Thoracic aorta endothelial cell (primary cell): ENCODE results near the gene ACTL8. TPM values are rescaled to one million over a fixed set of nuclear protein-coding genes. Genes with fewer than 3 reads are reported as not detected.

Experiments used
- total RNA-seq: library from RNA; depleted of rRNA; stranded (reverse); fragments of >200 nt; gene quantifications from 2 replicates; pipeline ENCODE4 v1.2.3, GENCODE V29; 2012

Gene ACTL8
- total RNA-seq: not detected in 2 replicates

DNA sequence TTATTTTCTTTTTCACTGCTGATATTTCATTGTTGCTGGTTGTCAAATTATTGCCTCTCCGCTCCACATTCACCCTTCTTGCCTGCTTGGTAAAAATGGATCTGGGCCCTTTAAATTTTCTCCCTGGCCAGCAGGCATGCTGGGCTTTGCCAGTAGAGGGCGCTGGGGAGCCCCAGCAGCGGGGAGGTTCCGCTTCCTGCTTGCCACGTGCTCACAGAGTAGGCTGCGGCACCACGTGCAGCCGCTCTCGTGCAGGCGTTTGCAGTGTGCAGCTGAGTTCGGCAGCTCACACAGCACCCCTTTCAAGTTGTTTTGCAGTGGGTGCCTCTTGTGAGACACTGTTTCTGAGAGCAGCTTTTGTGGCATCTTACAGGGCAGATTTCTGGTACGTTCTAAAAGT lies at the start of gene ACTL8:
TSS of gene ACTL8 (plus strand) at position 214 of the 400 bp plus-strand sequence. CDS start 67,676 bp downstream, outside the sequence.

Other genes starting within 250 kb of the ACTL8 start
- gene ARHGEF10L, start 215.6 kb upstream of the ACTL8 start, total RNA-seq: 2.5 and 7.0 TPM in 2 replicates